ENCODE measurements around the gene CTTN.

Gene CTTN

GRCh38 chr11:70397336-70397982 lies 870 bp upstream of the CTTN start:
- Histone ChIP-seq H3K4me2 (ENCODE audit: low read depth, low read length, poor library complexity, severe bottlenecking) (peak overlapping the region; percentile 95), H3K36me3 (ENCODE audit: insufficient read depth, low read length) (no peaks in the 10 kb centered on the region), H3K4me1 (ENCODE audit: insufficient read depth, low read length, poor library complexity, severe bottlenecking) (peaks cover 14% of the 10 kb centered on the region), H2AFZ (ENCODE audit: low read length) (peak overlapping the region; percentile 85), H3K9me3 (ENCODE audit: insufficient read depth, low read depth, low read length) (no peaks in the 10 kb centered on the region), H3K79me2 (ENCODE audit: insufficient read depth, low read length) (no peaks in the 10 kb centered on the region), H3F3A (ENCODE audit: low read depth) (no peaks in the 10 kb centered on the region), H3K9me2 (replicated peaks; ENCODE audit: low read depth, low read length) (no peaks in the 10 kb centered on the region), H3K9ac (ENCODE audit: low read depth, low read length, poor library complexity, severe bottlenecking) (peak overlapping the region; percentile 62), H3K4me3 (ENCODE audit: low read length, poor library complexity, severe bottlenecking) (peak overlapping the region; percentile 76), H4K20me1 (ENCODE audit: insufficient read depth, low read length, poor library complexity, severe bottlenecking) (peaks cover 11% of the 10 kb centered on the region), H3K27me3 (ENCODE audit: insufficient read depth, low read length, poor library complexity, severe bottlenecking) (peaks cover 31% of the 10 kb centered on the region)
- TF ChIP-seq EZH2phosphoT487 (IDR thresholded peaks at IDR 0.05; ENCODE audit: borderline replicate concordance) (no peak), CTCF (conservative IDR thresholded peaks at IDR 0.05; ENCODE audit: low read length) (no peak)

- Histone ChIP-seq H3K4me3 (ENCODE audit: low read length, poor library complexity, severe bottlenecking) (peak overlapping the region; percentile 76), H3K4me1 (ENCODE audit: insufficient read depth, low read length, poor library complexity, severe bottlenecking) (peaks cover 14% of the 10 kb centered on the region), H2AFZ (ENCODE audit: low read length) (no peak overlapping the region), H4K20me1 (ENCODE audit: insufficient read depth, low read length, poor library complexity, severe bottlenecking) (peaks cover 11% of the 10 kb centered on the region), H3K79me2 (ENCODE audit: insufficient read depth, low read length) (no peaks in the 10 kb centered on the region), H3K9me3 (ENCODE audit: insufficient read depth, low read depth, low read length) (no peaks in the 10 kb centered on the region), H3K27me3 (ENCODE audit: insufficient read depth, low read length, poor library complexity, severe bottlenecking) (peaks cover 39% of the 10 kb centered on the region), H3K36me3 (ENCODE audit: insufficient read depth, low read length) (no peaks in the 10 kb centered on the region), H3F3A (ENCODE audit: low read depth) (no peaks in the 10 kb centered on the region), H3K9ac (ENCODE audit: low read depth, low read length, poor library complexity, severe bottlenecking) (no peak overlapping the region), H3K4me2 (ENCODE audit: low read depth, low read length, poor library complexity, severe bottlenecking) (peak overlapping the region; percentile 95), H3K9me2 (replicated peaks; ENCODE audit: low read depth, low read length) (no peaks in the 10 kb centered on the region)
- TF ChIP-seq EZH2phosphoT487 (IDR thresholded peaks at IDR 0.05; ENCODE audit: borderline replicate concordance) = no peak
- TF ChIP-seq CTCF (conservative IDR thresholded peaks at IDR 0.05; ENCODE audit: low read length) = no peak
These were observed 728 bp downstream of the CTTN start for GRCh38 chr11:70398834-70399680.

GRCh38 chr11:70399681-70400112 lies 1.4 kb downstream of the CTTN start:
- Histone ChIP-seq H3K9me2 (replicated peaks; ENCODE audit: low read depth, low read length) (no peaks in the 10 kb centered on the region), H3K27me3 (ENCODE audit: insufficient read depth, low read length, poor library complexity, severe bottlenecking) (peaks cover 39% of the 10 kb centered on the region), H4K20me1 (ENCODE audit: insufficient read depth, low read length, poor library complexity, severe bottlenecking) (peaks cover 11% of the 10 kb centered on the region), H3K4me2 (ENCODE audit: low read depth, low read length, poor library complexity, severe bottlenecking) (no peak overlapping the region), H2AFZ (ENCODE audit: low read length) (no peak overlapping the region), H3K9ac (ENCODE audit: low read depth, low read length, poor library complexity, severe bottlenecking) (no peak overlapping the region), H3K9me3 (ENCODE audit: insufficient read depth, low read depth, low read length) (no peaks in the 10 kb centered on the region), H3K4me1 (ENCODE audit: insufficient read depth, low read length, poor library complexity, severe bottlenecking) (peaks cover 14% of the 10 kb centered on the region), H3F3A (ENCODE audit: low read depth) (no peaks in the 10 kb centered on the region), H3K36me3 (ENCODE audit: insufficient read depth, low read length) (no peaks in the 10 kb centered on the region), H3K79me2 (ENCODE audit: insufficient read depth, low read length) (no peaks in the 10 kb centered on the region), H3K4me3 (ENCODE audit: low read length, poor library complexity, severe bottlenecking) (no peak overlapping the region)
- TF ChIP-seq EZH2phosphoT487 (IDR thresholded peaks at IDR 0.05; ENCODE audit: borderline replicate concordance) (no peak), CTCF (conservative IDR thresholded peaks at IDR 0.05; ENCODE audit: low read length) (no peak)
